GM19452 (cell line): Measurements from ENCODE around the gene LCLAT1.
"Not testable (repeated sequence)": the region's sequence is repeated elsewhere in the genome, so short reads cannot be mapped to it uniquely, and the experiment has no call there.

ENCODE experiments used
- ATAC-seq: cut with Tn5 transposase; IDR thresholded peaks from one replicate; pipeline ENCODE4 v1.9.1; 2021; ENCODE audit not compliant: unreplicated experiment

Gene LCLAT1

DNA sequence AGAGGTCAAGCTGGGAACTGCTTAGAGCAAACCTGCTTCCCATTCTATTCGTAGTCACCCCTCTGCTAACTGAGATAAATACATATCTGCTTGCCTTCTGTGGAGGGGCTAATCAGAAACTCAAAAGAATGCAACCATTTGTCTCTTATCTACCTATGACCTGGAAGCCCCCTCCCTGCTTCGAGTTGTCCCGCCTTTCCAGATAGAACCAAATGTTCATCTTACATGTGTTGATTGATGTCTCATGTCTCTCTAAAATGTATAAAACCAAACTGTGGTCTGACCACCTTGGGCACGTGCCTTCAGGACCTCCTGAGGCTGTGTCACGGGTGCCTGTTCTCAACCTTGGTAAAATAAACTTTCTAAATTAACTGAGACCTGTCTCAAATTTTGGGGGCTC is 66.6 kb downstream of the LCLAT1 start:
- not testable (repeated sequence) for ATAC-seq

DNA sequence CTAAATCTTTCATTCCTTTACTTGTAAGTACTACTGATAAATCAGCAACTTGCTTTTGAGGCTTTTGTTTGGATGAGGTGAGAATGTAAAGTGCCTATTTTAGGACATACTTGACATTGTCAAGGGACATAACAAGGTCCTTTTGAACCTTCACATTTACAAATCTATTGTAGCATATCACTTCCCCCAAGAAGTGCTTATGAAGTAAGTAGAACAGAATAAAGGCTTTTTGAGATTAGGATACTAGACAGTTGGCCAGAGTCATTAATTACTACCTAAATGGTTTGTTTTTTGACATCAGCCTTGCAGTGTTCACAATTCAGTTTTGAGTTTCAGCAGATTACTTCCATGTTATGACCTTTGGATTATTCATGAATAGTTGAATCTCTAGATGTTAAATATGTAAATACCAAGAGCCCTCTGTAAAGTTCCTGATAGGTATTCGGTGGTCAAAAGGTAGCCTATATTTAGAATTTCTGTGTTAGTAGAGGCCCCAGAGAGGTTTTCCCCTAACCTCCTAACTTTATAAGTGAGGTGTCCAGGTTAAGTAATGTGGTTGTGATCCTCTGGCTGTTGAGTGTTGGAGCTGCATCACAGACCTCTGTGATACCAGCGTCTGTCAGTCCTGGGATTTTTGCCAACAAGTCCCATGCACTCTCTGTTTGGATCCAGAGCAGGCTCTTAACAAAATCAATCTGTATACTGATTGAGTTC is 67.2 kb downstream of the LCLAT1 start:
- ATAC-seq, result no peak

DNA sequence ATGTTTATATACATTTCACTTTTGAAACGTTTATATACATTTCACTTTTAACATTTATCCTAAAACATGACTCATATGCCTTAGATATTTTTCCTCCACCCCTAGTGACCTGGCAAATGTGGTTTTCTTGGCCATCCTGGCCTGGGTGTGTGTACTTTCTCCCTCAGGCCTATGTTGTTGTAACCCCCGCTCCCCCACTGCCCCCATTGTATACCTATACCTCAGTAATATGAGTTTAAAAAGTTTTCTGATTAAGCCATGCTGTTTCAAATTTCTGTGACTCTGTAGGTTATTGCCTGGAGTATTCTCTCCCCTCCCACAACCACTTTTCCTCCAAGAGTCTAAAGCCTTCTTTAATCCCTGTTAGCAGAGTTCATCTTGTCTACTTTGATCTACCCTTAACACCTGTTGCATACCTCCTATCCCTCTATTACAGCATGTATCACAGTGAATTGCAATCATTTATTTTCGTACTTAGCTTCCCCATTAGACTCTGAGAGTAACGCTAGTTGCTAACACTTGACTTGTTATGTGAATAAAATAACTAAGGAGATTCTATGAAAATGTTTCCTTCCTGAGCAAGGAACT is 67.9 kb downstream of the LCLAT1 start:
- ATAC-seq, result no peak

DNA sequence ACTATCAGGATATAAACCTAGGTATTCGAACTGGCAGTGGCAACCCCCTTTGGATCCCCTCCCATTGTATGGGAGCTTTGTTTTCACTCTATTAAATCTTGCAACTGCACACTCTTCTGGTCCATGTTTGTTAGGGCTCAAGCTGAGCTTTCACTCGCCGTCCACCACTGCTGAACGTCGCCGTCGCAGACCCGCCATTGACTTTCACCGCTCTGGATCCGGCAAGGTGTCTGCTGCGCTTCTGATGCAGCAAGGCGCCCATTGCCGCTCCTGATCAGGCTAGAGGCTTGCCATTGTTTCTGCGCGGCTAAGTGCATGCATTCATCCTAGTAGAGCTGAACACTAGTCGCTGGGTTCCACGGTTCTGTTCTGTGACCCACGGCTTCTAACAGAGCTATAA is 69.1 kb downstream of the LCLAT1 start:
- ATAC-seq, result no peak

DNA sequence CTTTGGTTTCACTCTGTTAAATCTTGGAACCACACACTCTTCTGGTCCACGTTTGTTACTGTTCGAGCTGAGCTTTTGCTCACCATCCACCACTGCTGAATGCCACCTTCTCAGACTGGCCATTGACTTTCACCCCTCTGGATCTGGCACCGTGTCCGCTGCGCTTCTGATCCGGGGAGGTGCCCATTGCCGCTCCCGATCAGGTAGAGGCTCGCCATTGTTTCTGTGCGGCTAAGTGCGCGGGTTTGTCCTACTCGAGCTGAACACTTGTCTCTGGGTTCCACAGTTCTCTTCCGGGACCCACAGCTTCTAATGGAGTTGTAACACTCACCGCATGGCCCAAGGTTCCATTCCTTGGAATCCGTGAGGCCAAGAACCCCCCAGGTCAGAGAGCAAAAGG is 72.8 kb downstream of the LCLAT1 start:
- no peak for ATAC-seq

DNA sequence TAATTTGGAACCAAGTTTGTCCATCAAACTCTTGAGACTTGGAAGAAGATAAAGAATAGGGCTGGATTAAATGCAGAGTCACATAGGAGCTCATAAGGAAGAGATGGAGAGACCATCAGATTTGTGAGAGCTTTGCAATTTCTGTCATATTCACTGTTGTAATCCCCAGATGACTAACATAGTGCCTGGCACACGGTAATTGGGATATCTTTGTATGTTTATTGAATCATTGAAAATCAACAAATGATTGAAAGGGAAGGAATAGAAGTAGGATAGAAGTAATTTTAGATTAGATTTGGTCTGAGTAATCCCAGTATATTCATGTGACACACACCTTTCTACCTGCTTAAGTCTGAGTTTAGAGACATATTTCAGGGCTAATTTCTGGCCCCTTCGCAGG is 75.4 kb downstream of the LCLAT1 start:
- no peak for ATAC-seq

DNA sequence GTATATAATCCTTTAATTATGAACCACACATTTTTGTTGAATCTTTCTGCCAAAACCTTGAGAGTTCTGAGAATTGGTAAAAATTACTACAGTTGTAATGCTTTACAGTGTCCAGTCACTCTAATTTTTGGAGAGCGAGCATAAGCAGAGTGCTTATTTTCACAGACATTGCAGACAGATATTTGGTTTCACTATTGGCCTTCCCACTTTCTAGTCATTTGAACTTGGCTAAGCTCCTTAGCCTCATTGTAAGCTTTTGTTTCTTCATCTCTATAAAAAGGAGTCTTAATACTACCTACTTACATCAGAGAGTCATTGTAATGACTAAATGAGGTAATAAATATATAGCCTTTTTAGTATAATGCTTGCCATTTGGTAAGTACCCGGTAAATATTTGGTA is 80.4 kb downstream of the LCLAT1 start:
- no peak for ATAC-seq

DNA sequence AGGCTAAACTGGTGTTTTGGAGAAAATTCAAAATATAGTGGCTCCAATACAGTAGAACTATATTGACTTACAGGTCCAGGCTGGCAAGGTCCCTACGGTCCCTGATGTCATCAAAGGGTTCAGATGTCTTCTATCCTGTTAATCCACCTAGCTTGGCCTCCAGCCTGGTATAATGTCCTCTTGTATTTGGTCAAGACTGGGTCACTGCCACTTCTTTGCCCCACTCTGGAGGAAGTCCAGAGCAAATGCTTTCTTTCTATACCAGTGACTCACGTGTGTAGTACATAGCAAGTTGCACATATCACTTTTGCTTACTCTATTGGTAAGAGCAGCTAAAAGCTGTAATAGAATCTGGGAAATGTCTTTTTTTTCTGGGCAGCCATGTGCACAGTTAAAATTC is 80.8 kb downstream of the LCLAT1 start:
- ATAC-seq, result no peak

DNA sequence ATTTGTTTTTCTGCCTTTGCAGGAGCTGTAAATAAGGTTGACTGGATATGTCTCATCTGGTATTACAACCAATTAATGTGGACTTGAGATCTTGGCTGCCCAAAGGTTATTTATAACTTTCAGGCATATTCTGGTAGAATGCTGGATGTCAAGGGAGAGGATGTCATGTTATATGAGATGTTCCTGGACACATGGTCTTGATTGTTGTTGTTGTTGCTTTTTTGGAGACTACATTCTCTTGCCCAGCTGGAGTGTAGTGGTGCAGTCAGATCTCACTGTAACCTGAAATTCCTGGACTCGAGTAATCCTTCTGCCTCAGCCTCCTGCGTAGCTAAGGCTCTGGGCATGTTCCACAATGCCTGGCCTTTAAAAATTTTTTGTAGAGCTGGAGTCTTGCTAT is 83.3 kb downstream of the LCLAT1 start:
- no peak for ATAC-seq

DNA sequence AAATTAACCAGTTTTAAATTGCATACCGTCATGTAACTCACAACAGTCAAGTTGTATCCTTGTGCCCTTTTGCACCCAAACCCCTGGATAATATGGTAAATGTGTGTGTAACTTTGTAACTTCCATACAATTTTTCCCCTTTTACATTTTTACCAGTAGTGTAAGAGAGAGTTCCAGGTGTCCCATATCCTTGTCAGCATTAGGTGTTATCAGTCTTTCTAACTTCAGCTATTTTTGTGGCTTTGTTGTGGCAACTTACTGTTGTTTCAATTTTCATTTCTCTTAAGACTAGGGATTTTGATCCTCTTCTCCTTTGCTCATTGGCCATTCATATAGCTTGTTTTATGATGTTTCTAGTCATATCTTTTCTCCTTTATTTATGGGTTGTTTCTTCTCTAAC is 94.6 kb downstream of the LCLAT1 start:
- ATAC-seq, result no peak

DNA sequence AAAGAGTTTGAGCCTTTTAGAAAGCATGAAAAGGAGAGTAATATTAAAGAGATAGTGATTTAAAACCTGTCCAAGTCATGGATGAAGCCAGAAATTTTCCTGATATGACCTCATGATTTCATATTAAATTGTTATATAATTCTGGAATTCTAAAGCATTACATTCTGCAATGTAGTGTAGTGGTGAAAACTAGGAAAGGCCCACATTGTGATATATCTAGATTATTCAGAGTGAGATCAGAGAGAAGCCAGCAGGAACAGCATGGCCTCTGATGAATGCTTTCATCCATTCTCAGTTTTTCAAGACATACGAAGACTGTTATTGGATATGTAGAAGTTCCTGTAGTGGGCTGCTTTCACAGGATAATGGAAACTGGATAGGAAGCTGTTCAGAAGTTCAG is 98.8 kb downstream of the LCLAT1 start:
- no peak for ATAC-seq

DNA sequence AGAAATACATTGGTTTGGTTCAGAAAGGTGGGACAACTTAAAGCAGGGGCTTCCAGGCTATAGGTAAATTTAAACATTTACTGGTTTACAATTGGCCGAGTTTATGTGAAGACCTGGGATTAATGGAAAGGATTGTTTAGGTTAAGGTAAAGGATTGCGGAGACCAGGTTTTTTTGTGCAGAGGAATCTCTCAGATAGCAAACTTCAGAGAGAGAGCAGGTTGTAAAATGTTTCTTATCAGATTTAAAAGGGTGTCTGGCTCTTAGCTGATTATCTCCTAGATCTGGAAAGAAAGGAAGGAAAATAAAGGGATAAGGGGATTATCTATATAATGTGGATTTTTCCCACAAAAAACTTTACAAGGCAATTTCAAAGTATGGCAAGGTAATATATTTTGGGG is 101.3 kb downstream of the LCLAT1 start:
- no peak for ATAC-seq

DNA sequence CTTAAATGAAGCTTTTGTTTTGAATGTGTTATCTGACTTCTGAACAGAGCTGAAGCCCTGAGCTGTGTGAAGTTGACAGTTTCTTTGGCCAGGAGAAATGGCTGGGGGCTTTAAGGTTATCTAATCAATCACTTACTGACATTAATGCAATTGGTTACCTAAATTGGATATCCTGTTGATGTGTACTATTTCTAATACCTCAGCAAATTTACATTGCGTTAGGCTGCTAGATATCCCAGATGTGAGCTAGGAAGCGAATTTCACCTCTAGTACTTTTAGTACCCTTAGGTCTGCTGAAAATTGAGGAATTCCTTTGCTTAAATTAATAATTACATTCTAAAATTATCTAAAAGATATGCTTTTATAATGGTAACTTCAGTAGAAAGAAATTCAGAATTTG is 102.0 kb downstream of the LCLAT1 start:
- no peak for ATAC-seq

DNA sequence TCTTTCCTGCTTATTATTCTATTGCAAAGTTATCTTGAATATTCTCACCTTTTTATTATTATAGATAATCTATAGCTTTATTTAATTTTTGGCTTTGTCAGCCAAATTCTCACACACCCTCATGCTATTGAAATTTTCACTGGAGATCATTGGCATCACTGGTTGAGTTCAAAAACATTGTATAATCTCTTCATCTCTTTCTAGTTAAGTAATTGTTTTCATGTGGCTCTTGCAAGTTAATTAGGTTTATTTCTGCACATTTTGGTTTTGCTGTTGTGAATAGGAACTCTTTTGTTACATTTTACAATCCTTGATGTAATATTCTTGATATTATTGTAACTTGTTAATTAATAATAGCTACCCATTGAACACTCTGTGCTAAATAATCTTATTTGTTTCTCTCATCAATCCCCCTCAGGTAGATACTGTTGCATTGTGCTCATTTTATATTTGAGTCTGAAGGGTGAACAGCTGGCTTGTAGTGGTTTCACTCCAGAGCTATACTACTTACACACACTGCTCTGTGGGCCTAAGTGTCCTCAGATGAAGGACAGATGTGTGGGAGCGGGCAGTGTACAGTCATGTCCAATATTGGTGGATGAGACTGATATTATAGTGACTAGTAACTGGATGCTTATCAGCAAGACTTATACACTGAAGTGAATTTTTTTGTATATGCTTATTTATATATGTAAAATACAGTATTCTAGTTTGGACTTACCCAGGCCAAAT is 112.7 kb downstream of the LCLAT1 start:
- ATAC-seq, result no peak

DNA sequence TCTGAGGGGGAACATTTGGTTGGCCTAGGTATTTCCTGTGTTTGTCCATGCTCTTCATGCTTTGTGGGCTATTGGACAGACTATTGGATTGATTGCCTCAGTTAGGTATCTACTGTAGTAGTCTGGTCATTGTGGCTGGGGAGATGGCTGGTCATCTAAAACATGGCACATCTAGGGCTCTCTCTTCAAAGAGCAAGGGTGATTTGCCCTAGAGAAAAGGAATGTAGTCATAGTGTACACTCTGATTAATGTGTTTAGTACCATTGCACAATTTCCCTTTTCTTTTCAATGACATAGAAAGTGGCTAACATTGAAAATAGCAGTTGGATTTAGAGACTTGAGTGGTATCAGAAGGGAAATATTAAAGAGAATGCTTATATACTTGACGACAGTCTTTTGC is 114.3 kb downstream of the LCLAT1 start:
- no peak for ATAC-seq

DNA sequence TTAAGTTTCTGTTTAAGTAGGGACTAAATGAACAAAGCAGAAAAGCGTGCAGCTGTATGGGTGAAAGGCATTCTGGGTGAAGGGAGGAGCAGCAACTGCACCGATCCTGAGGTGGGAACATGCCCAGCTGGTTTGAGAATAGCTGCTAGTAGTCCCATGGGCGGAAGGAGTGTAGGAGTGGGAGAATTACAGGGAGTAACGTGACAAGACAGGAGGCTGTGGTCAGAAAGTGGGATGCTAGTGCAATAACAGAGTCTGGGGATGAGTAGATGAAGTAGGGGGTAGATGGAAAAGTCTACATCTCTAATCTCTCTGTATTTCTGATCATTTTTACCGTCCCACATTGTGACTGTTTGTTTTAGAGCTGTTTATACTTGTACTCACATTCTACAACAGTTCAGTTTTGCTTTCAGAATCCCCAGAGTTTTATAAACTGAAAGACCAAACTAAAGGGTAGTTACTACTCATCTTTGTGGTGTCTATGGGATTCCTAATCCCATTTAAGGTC is 118.9 kb downstream of the LCLAT1 start:
- ATAC-seq, result no peak

DNA sequence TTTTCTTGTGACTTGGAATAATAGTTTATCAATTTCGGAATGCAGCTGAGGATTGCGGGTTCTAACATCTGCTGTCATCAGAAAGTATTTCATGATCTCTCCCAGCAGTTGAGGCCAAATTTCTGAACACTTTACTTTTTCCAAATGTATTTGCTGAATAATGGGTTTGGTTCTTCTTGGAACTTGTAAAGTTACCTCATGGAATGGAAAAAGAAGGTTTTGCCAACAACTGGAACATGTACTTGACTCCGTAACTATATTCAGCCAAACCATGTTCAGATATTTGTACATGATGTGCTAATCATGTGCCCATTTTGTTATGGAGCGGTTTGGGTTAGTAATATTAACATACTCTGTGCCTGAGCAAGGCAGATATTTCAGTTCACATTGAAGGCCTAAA is 119.6 kb downstream of the LCLAT1 start:
- ATAC-seq, result no peak

DNA sequence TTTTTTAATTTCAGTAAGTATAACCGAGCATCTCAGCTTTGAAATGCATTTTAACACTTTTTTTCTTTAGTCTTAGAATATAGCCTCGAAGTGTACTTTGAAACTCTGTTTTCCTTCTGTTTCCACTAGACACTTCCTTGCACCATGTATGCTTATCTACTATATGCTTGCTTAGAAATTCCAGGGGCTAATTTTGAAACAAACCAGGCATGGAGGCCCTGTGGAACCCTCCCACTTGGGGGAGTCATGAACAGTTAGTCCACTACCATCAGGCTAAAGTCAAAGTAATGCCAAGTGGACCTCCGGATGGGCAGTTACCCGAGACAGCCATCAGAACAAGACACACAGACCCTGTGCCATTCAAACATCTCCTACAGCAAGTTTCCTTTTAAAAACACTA is 120.3 kb downstream of the LCLAT1 start:
- no peak for ATAC-seq

DNA sequence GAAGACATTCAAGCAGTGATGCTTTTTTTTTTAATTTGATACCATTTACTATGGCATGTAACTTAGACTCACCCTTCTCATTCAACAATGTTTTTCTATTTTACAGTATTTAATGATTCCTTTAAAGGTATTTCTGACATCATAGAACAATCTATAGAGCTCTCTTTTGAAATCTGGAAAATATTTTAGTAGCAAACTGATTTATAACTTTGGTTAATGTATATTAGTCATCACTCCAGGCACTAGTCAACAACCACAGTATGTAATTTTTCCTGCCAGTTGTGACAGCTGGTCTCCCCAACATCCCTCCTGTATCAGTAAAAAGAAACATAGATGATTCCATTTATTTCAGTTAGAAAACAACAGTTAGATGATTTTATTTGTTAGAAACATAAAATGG is 122.9 kb downstream of the LCLAT1 start:
- ATAC-seq, result no peak

DNA sequence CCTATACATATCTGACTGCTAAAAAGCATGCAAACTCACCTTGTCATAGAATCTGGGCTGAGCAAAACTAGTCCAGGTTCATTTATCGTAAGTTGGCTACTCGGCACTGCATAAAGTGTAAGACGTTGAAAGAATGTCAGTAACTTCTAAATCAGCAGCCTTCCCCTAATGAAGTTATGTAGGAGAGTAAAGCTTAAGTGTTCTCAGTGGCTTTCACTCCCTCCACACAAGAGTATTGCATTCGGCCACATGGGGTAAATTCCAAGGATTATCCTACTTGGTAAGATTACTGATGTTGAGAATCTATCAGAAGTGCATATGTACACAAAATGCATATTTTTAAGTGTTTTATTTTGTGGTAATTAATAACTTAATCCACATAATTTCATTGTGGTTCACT is 130.1 kb downstream of the LCLAT1 start:
- no peak for ATAC-seq

DNA sequence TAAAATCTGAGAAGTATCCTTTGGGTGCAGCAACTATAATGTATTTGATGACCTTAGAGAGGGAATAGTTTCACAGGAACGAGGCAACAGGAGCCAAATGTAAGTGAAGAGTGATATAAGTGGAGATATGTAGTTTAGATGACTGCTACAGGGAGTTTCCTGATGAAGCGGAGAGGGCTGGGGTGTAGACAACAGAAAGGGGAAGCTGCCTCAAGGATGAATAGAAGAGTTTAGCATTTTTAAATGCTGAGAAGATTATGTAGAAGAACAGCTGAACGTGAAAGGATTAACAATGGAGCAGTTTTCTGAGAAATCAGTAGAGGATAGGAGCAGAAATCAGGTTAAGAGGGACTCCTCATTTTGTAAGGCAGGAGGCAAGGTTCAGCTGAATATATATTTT is 133.3 kb downstream of the LCLAT1 start:
- ATAC-seq, result no peak

DNA sequence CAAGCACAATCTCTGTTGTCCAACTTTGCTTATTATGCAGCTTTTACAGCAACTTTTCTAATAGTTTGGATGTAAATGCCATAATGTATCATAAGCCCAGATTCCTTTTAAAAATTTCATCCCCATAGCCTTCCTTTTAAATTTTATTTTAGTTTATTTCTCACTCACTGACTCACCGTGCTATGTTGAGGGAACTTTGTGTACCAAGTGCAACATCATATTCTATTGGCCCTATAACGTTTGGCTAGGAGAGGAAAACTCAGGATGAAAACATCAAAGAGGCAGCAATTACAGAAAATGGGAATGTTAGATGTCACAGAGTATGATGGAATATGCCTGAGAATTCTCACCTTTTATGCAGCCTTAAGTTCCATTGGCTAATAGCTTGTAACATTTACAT is 135.5 kb downstream of the LCLAT1 start:
- no peak for ATAC-seq
